Stimulated activated CD8-positive, alpha-beta memory T cell treated with anti-CD3 and anti-CD28 coated beads, Interleukin-15, amount 100 ng/mL, for 24 hours (primary cell): Measurements from ENCODE around the gene PHLPP2.
"Not testable (repeated sequence)": the region's sequence is repeated elsewhere in the genome, so short reads cannot be mapped to it uniquely, and the experiment has no call there.

Experiments
- DNase-seq: peaks from one replicate; pipeline ENCODE4 v3.0.0-alpha.2; 2020; ENCODE audit warnings: low read depth

The PHLPP2 gene

GRCh38 chr16:71712501-71712900, 12.0 kb downstream of the PHLPP2 start:
- no peak for DNase-seq

DNA sequence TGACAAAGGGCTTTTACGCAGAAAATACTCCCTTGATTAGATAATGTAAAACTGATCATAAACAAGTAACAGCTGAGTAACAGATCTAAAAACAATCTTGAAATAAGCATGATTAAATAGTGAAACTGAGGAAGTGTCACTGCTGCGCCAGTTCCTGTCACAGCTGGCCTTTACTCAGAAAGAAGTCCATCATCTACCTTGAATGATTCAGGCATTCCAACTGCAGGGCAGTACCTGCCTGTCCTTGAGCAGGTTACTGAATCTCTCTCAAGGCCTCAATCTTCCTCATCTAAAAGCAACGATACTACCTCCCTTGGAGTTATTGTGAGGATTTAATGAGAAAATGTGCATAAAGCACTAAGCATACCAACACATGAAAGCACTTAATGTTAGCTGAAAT, 12.7 kb downstream of the PHLPP2 start:
- DNase-seq: no peak

- no peak for DNase-seq
Measured at GRCh38 chr16:71709229-71709781, 15.2 kb downstream of the PHLPP2 start.

DNA sequence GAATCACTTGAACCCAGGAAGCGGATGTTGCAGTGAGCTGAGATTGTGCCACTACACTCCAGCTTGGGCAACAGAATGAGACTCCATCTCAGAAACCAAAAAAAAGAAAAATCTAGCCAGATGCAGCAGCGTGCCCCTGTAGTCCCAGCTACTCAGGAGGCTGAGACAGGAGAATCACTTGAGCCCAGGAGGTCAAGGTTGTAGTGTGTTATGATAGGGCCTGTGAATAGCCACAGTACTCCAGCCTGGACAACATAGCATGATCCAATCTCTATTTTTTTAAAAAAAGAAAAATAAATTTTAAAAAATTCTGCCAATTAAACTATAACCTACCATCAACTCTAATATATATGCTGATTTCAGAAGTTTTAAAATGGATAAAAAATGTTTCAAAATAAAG, 15.8 kb downstream of the PHLPP2 start:
- DNase-seq: no peak

DNA sequence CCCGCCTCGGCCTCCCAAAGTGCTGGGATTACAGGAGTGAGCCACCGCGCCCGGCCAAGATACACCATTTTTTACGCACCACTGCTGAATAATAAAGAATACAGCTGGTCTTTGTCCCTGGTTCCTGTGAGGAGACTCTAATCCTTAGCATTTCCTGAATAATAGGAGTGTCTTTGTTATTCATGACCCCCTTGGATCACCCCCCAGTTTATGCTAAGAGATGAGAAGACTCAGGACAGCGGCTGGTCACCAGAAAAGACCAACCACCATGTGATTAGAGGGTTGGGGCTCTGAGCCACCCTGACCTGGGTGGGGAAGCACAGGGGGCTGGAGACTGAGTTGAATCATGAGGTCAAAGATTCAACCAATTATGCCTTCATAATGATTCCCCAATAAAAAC, 17.3 kb downstream of the PHLPP2 start:
- DNase-seq: no peak

- no peak for DNase-seq
Measured at GRCh38 chr16:71706046-71706445, 18.5 kb downstream of the PHLPP2 start.

DNA sequence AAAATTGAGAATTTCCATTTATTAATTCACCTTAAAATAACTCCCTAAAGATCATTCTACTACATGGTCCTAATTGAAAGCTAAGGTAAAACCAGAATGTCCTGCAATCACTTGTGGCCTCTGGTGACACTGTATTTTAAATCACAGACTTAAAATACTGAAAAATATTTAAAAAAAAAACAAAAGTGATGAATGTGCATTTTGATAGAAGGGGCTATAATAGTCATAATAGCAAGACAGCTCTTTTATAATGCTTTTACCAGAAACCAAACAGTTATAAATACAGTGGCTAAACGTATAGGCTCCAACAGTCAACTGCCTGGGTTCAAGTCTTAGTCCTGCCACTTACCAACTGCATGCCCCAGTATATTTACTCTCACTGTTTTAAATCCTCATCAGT, 21.2 kb downstream of the PHLPP2 start:
- no peak for DNase-seq

DNA sequence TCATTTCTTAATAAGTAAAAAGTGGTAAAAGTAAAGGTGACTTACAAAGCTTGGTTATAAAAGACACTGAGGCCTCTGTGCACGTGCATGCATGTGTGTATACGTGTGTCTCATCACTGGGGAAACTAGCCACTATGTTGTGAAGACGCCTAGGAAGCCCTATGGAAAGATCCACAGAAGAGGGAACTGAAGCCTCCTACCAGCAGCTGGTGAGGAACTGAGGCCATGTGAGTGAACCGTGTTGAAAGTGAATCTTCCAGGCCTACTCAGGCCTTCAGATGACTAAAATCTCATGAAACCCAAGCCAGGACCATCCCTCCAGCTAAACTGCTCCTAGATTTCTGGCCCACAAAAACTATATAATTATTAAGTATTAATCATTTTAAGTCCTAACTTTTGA, 23.7 kb downstream of the PHLPP2 start:
- no peak for DNase-seq

GRCh38 chr16:71698491-71698890, 26.0 kb downstream of the PHLPP2 start:
- DNase-seq: no peak

GRCh38 chr16:71693164-71693563, 31.3 kb downstream of the PHLPP2 start:
- DNase-seq: no peak

DNA sequence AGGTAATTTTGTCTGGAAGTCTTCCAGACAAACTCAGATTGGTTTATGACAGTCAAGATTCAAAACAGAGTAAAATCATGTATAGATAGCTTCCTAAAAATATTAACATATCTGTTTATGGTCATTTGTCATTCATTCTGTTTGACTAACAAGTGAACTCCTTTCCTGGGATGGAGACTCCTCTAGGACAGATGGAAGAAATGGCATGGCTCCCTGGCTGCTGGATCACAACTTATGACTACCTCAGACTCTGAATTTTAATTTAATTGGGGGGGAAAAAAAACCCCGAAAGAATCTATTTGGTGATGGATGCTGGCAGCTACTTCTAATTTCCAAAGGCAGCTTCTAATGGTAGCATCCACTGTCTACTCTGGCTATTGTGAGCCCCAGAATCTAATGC, 34.6 kb downstream of the PHLPP2 start:
- no peak for DNase-seq

DNA sequence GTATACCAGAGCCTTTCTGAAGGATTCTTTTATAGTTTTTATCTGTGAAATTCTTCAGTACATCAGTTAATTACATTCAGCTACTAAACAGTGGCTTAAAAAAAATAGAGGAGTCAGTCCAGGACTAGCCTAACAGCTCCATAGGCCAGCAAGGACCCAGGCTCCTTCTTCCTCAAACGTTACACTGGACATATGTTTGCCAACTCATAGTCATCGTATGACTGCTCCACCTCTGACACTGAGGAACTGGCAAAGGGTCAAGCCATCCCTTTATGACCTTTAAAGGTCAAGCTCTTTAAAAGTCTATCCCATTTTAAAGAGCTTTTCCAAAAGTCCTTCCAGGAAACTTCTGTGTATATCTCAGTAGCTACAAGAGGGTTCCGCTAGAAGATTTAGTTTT, 36.6 kb downstream of the PHLPP2 start:
- DNase-seq: no peak

DNA sequence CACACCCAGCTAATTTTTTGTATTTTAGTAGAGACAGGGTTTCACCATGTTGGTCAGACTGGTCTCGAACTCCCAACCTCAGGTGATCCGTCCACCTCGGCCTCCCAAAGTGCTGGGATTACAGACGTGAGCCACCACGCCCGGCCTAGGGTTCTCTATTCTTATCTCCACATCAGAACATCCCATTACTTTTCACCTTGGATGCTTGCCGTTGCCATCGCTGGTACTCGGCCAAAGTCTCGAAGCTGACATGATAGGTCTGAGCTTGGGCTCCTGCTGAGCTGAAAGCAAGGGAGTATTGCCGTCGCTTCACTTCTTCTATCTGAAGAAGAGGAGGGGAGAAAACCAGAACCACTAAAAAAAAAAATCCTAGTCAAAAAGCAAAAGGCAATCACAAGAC, 40.2 kb downstream of the PHLPP2 start:
- DNase-seq: not testable (repeated sequence)

- no peak for DNase-seq
Measured at GRCh38 chr16:71681360-71681759, 43.1 kb downstream of the PHLPP2 start.

DNA sequence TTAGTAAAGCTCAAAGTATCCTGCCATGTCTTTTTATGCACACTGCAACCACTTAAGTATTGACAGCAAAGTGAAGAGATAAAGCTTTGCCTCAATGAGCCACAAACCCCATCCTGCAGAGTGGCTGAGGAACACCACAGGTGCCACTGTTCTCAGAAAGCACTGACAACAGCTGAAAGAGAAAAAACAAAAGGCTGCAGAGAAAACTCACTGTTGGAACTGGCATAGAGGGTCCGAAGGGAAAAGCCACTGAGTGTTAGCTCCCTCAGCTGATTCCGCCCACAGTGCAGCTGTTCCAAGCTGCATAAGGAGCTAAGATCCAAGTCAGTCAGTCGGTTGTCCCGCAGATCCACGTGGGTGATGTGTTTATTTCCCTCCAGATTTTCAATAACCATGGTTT, 48.3 kb downstream of the PHLPP2 start:
- DNase-seq: no peak

GRCh38 chr16:71675380-71675779, 49.1 kb downstream of the PHLPP2 start:
- no peak for DNase-seq

DNA sequence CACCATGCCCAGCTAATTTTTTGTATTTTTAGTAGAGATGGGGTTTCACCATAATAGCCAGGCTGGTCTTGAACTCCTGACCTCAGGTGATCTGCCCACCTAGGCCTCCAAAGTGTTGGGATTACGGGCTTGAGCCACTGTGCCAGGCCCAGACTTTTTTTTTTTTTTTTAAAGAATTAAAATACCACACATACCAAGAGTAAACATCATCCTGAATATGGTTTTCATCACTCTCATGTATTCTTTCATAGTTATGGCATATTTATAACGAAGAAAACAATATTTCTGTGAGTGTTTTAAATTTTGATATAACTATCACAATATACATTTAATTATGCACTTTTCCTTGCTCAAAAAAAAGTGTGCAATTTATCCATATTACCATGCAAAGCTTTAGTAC, 50.3 kb downstream of the PHLPP2 start:
- no peak for DNase-seq

GRCh38 chr16:71673582-71673973, 50.9 kb downstream of the PHLPP2 start:
- DNase-seq: no peak

DNA sequence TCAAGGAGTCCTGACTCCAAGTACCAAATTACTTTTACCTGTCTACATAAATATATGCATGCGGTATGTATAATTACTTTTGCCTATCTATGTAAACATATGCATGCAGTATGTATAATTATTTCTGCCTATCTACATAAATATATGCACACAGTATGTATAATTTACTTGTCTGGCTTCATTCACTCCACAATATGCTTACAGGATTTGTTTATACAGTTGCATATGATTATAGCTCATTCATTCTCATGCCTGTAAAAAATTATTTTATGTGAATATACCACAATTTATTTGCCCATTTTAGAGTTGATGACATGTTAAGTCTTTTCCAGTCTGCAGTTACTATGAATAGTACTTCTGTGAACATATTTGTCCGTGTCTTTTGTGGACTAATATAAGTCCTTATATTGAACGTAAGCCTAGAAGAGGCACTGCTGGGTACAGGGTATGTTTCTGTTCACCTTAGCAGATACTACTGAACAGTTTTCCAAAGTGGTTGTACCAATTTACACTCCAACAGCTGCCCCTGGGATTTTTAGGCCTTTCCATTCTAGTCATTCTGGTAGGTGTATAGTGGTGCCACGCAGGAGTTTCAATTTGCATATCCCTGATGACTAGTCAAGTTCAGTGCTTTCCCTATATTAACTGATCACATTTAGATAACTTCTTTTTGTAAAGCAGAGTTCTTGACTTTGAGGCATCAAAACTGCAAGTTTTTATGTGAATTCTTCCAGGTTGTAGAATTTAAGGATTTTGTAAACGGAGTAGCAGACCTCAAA, 51.5 kb downstream of the PHLPP2 start:
- no peak for DNase-seq

DNA sequence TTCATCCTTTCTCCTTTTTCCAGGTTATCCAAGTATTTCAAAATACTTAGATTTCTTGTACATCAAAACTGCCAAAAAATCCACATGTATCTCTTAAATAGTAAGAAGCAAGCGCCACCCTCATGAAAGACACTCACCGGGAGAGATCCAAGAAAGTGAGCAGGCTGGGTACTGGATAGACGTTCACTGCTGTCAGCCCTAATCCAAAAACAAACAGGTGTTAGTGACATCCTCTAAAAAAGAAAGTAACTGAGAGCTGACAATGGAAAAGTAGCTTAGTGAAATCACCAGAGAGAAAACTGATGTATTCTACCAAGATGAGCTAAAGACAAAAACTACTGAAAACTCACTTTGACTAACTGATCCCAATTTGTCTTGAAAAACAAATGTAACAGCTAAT, 52.4 kb downstream of the PHLPP2 start:
- no peak for DNase-seq

DNA sequence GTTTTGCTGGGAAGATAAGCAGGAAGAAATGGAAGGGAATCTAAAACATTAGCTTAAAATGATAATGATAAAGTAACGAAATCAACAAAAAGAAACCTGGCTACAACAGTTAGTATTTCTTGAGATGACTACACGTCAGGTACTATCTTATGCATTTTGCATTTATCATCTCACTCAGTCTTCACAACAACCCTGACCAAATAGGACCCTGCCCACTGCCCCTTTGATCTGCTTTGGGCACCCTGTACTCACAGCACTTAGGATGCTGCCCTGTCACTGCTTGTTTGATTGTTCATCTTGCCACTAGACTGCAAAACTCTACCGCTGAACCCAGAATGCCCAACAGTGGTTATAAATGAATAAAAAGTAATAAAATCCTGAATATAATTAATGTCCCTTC, 53.3 kb downstream of the PHLPP2 start:
- no peak for DNase-seq

- no peak for DNase-seq
Measured at GRCh38 chr16:71670537-71670936, 54.0 kb downstream of the PHLPP2 start.

GRCh38 chr16:71669926-71670536, 54.5 kb downstream of the PHLPP2 start:
- DNase-seq: no peak
